Trophoblast cell (in vitro differentiated cells and primary cell): ENCODE results near the gene NR6A1.

ENCODE experiments used
- DNase-seq, 2 donors: peaks; one replicate each; pipeline ENCODE4 v3.0.0-alpha.2; 2016
- H2AFZ ChIP-seq: 2 replicates; pipeline ENCODE4 v1.6.1; 2013; ENCODE audit warnings: low read length, moderate library complexity, mild to moderate bottlenecking; ENCODE audit not compliant: insufficient read depth, poor library complexity
- H2AK5ac ChIP-seq: 2 replicates; pipeline ENCODE4 v1.6.1; 2013; ENCODE audit warnings: mild to moderate bottlenecking, low read length
- H2BK120ac ChIP-seq: 2 replicates; pipeline ENCODE4 v1.6.1; 2013; ENCODE audit warnings: low read length, mild to moderate bottlenecking, moderate library complexity; ENCODE audit not compliant: insufficient read depth, poor library complexity
- H2BK12ac ChIP-seq: 2 replicates; pipeline ENCODE4 v1.6.1; 2013; ENCODE audit warnings: mild to moderate bottlenecking, low read length, moderate library complexity
- H2BK5ac ChIP-seq: 2 replicates; pipeline ENCODE4 v1.6.1; 2013; ENCODE audit warnings: low read length, low read depth, moderate library complexity, mild to moderate bottlenecking; ENCODE audit not compliant: poor library complexity
- H3K14ac ChIP-seq: 2 replicates; pipeline ENCODE4 v1.6.1; 2013; ENCODE audit warnings: mild to moderate bottlenecking, low read length
- H3K18ac ChIP-seq: 2 replicates; pipeline ENCODE4 v1.6.1; 2013; ENCODE audit warnings: mild to moderate bottlenecking, low read length
- H3K23ac ChIP-seq: 2 replicates; pipeline ENCODE4 v1.6.1; 2013; ENCODE audit warnings: low read length
- H3K27ac ChIP-seq: 2 replicates; pipeline ENCODE4 v1.5.1; 2013; ENCODE audit warnings: low read depth, mild to moderate bottlenecking, inconsistent platforms, low read length, moderate library complexity
- H3K27me3 ChIP-seq: 2 replicates; pipeline ENCODE4 v1.6.1; 2013; ENCODE audit warnings: inconsistent platforms, mild to moderate bottlenecking, low read length, moderate library complexity; ENCODE audit not compliant: insufficient read depth
- H3K36me3 ChIP-seq, 2 experiments: 1 replicate in 1 of 2; 2 replicates in 1 of 2; pipeline ENCODE4 v1.6.1; 2013; ENCODE audit warnings: low read length in 2 of 2, mild to moderate bottlenecking in 2 of 2, moderate library complexity in 1 of 2; ENCODE audit not compliant: insufficient read depth in 2 of 2, control insufficient read depth in 1 of 2
- H3K4ac ChIP-seq: 2 replicates; pipeline ENCODE4 v1.6.1; 2013; ENCODE audit warnings: low read depth, mild to moderate bottlenecking, low read length, moderate library complexity
- H3K4me1 ChIP-seq, 2 experiments: 1 replicate in 1 of 2; 2 replicates in 1 of 2; pipeline ENCODE4 v1.6.1; 2013; ENCODE audit warnings: low read length in 2 of 2, mild to moderate bottlenecking in 2 of 2, moderate library complexity in 1 of 2; ENCODE audit not compliant: insufficient read depth in 2 of 2, control insufficient read depth in 1 of 2
- H3K4me2 ChIP-seq: 2 replicates; pipeline ENCODE4 v1.6.1; 2013; ENCODE audit warnings: inconsistent platforms, mild to moderate bottlenecking, low read length, moderate library complexity
- H3K4me3 ChIP-seq: 2 replicates; pipeline ENCODE4 v1.5.1; 2013; ENCODE audit warnings: mild to moderate bottlenecking, low read depth, low read length, inconsistent platforms
- H3K79me1 ChIP-seq: one replicate; pipeline ENCODE4 v1.6.1; 2013; ENCODE audit warnings: low read length
- H3K79me2 ChIP-seq: 2 replicates; pipeline ENCODE4 v1.6.1; 2013; ENCODE audit warnings: low read length, mild to moderate bottlenecking; ENCODE audit not compliant: control insufficient read depth, insufficient read depth, poor library complexity
- H3K9ac ChIP-seq: 2 replicates; pipeline ENCODE4 v1.6.1; 2013; ENCODE audit warnings: mild to moderate bottlenecking, low read length
- H3K9me3 ChIP-seq: 2 replicates; pipeline ENCODE4 v1.6.1; 2013; ENCODE audit warnings: low read depth, mild to moderate bottlenecking, control low read depth, inconsistent platforms, low read length; ENCODE audit not compliant: insufficient read depth
- H4K12ac ChIP-seq: 2 replicates; pipeline ENCODE4 v1.6.1; 2013; ENCODE audit warnings: low read depth, mild to moderate bottlenecking, low read length, moderate library complexity
- H4K8ac ChIP-seq: 2 replicates; pipeline ENCODE4 v1.6.1; 2013; ENCODE audit warnings: low read depth, mild to moderate bottlenecking, low read length, moderate library complexity
- H4K91ac ChIP-seq: one replicate; pipeline ENCODE4 v1.6.1; 2013; ENCODE audit warnings: low read depth, mild to moderate bottlenecking, low read length, moderate library complexity
- WGBS: extraction: QIAGEN DNeasy Blood & Tissue Kit; methylation state at CpG from one replicate; pipeline ENCODE4 v1.1.7; 2013; ENCODE audit warnings: missing lambda C conversion rate; ENCODE audit not compliant: insufficient read length, insufficient coverage; ENCODE audit errors: extremely low coverage; 5-methylcytosine and 5-hydroxymethylcytosine counted together

The NR6A1 gene

GRCh38 chr9:124596172-124596839 is 174.8 kb downstream of the NR6A1 start:
- WGBS, result no CpG with 5 or more reads among the region's 6 CpGs
- no peak overlapping the region for H4K8ac ChIP-seq
- no peak overlapping the region for H3K4me3 ChIP-seq
- H2AK5ac ChIP-seq, result peak overlapping the region; percentile 60
- peaks cover 6% of the 10 kb centered on the region for H3K79me1 ChIP-seq
- H3K36me3 ChIP-seq, result no peaks in the 10 kb centered on the region
- peak overlapping the region; percentile 91 for H3K23ac ChIP-seq
- H2BK12ac ChIP-seq, result peak overlapping the region; percentile 83
- H3K4me1 ChIP-seq, result peaks cover 4 to 11% of the 10 kb centered on the region in 2 experiments
- peak overlapping the region; percentile 47 for H2BK120ac ChIP-seq
- no peak for DNase-seq
- no peak overlapping the region for H3K27ac ChIP-seq
- no peaks in the 10 kb centered on the region for H3K27me3 ChIP-seq
- no peak overlapping the region for H2BK5ac ChIP-seq
- peaks cover 5% of the 10 kb centered on the region for H3K79me2 ChIP-seq
- H3K18ac ChIP-seq, result no peak overlapping the region
- no peak overlapping the region for H4K12ac ChIP-seq
- H3K9ac ChIP-seq, result no peak overlapping the region
- no peak overlapping the region for H2AFZ ChIP-seq
- H3K14ac ChIP-seq, result peak overlapping the region; percentile 85
- peak overlapping the region; percentile 78 for H4K91ac ChIP-seq
- no peak overlapping the region for H3K4ac ChIP-seq
- no peak overlapping the region for H3K4me2 ChIP-seq
- H3K9me3 ChIP-seq, result peaks cover 1% of the 10 kb centered on the region

GRCh38 chr9:124595743-124596142 is 175.4 kb downstream of the NR6A1 start:
- no peak overlapping the region for H3K4ac ChIP-seq
- no peak overlapping the region for H3K23ac ChIP-seq
- no peak overlapping the region for H3K4me3 ChIP-seq
- H3K4me1 ChIP-seq, result peaks cover 6 to 13% of the 10 kb centered on the region in 2 experiments
- peak overlapping the region; percentile 72 for H2BK5ac ChIP-seq
- H2AFZ ChIP-seq, result no peak overlapping the region
- H2BK12ac ChIP-seq, result no peak overlapping the region
- H3K36me3 ChIP-seq, result no peaks in the 10 kb centered on the region
- H4K8ac ChIP-seq, result peak overlapping the region; percentile 22
- peak overlapping the region; percentile 55 for H3K4me2 ChIP-seq
- H3K79me2 ChIP-seq, result peaks cover 5% of the 10 kb centered on the region
- H4K12ac ChIP-seq, result no peak overlapping the region
- no peak overlapping the region for H4K91ac ChIP-seq
- H2BK120ac ChIP-seq, result peak overlapping the region; percentile 90
- WGBS, result no CpG with 5 or more reads among the region's 7 CpGs
- H3K14ac ChIP-seq, result no peak overlapping the region
- peaks cover 1% of the 10 kb centered on the region for H3K9me3 ChIP-seq
- DNase-seq, result peak; percentile 35 to 58
- no peak overlapping the region for H3K9ac ChIP-seq
- no peak overlapping the region for H2AK5ac ChIP-seq
- no peaks in the 10 kb centered on the region for H3K27me3 ChIP-seq
- peak overlapping the region; percentile 68 for H3K27ac ChIP-seq
- H3K18ac ChIP-seq, result no peak overlapping the region
- H3K79me1 ChIP-seq, result peaks cover 8% of the 10 kb centered on the region

DNA sequence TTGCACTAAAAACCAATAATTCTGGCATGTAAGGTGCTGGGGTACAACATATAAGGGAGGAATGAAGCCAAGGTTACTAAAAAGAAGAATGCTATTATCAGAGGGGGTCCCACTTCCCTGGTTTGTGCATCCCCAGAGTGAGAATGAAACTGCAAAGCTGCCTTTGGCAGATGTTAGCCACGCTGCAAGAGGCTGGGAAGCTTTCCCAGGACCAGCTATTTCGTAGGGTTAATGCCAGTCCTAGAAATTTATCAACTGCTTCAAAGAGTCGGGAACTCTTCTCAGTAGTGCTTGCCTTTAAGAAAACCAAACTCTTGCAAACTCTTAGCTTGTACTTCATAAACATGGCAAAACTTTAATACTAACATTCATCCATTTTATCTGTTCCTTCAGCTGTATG is 176.4 kb downstream of the NR6A1 start:
- DNase-seq, result no peak
- Histone ChIP-seq H2BK12ac (no peak overlapping the region), H3K23ac (no peak overlapping the region), H3K4me2 (peak overlapping the region; percentile 30), H3K27me3 (no peaks in the 10 kb centered on the region), H3K18ac (no peak overlapping the region), H3K27ac (peak overlapping the region; percentile 74), H4K91ac (peak overlapping the region; percentile 70), H4K8ac (peak overlapping the region; percentile 13), H2BK120ac (peak overlapping the region; percentile 53), H2BK5ac (peak overlapping the region; percentile 69), H3K9me3 (peaks cover 1% of the 10 kb centered on the region), H3K36me3 (no peaks in the 10 kb centered on the region), H3K4ac (no peak overlapping the region), H2AK5ac (no peak overlapping the region), H3K14ac (no peak overlapping the region), H4K12ac (no peak overlapping the region), H3K4me1 (peaks cover 6 to 13% of the 10 kb centered on the region in 2 experiments), H3K9ac (no peak overlapping the region), H3K79me2 (peaks cover 5% of the 10 kb centered on the region), H3K4me3 (no peak overlapping the region), H2AFZ (no peak overlapping the region), H3K79me1 (peaks cover 9% of the 10 kb centered on the region)
- WGBS, result no CpG with 5 or more reads among the region's 3 CpGs

- peaks cover 7% of the 10 kb centered on the region for H3K79me1 ChIP-seq
- no CpG with 5 or more reads among the region's 3 CpGs for WGBS
- H3K4me1 ChIP-seq, result peaks cover 6 to 13% of the 10 kb centered on the region in 2 experiments
- peak overlapping the region; percentile 74 for H3K27ac ChIP-seq
- no peak overlapping the region for H2AK5ac ChIP-seq
- H2AFZ ChIP-seq, result no peak overlapping the region
- H2BK12ac ChIP-seq, result no peak overlapping the region
- no peaks in the 10 kb centered on the region for H3K36me3 ChIP-seq
- no peaks in the 10 kb centered on the region for H3K27me3 ChIP-seq
- H4K91ac ChIP-seq, result no peak overlapping the region
- H3K9ac ChIP-seq, result no peak overlapping the region
- H2BK120ac ChIP-seq, result peak overlapping the region; percentile 22
- peaks cover 5% of the 10 kb centered on the region for H3K79me2 ChIP-seq
- no peak overlapping the region for H4K12ac ChIP-seq
- H3K4me3 ChIP-seq, result no peak overlapping the region
- no peak overlapping the region for H4K8ac ChIP-seq
- H3K9me3 ChIP-seq, result peaks cover 1% of the 10 kb centered on the region
- no peak overlapping the region for H3K4ac ChIP-seq
- H3K18ac ChIP-seq, result no peak overlapping the region
- H3K4me2 ChIP-seq, result peak overlapping the region; percentile 47
- H2BK5ac ChIP-seq, result no peak overlapping the region
- no peak overlapping the region for H3K14ac ChIP-seq
- H3K23ac ChIP-seq, result no peak overlapping the region
- DNase-seq, result no peak
These were observed 176.9 kb downstream of the NR6A1 start for GRCh38 chr9:124594225-124594624.
